Stimulated activated CD4-positive, alpha-beta T cell treated with anti-CD3 and anti-CD28 coated beads, Interleukin-2, amount 100 ng/mL, for 24 hours (primary cell): ENCODE results near the gene SMYD5.
"Not testable (repeated sequence)": the region's sequence is repeated elsewhere in the genome, so short reads cannot be mapped to it uniquely, and the experiment has no call there.

ENCODE experiments used
- DNase-seq, 2 donors: peaks; one replicate each; pipeline ENCODE4 v3.0.0-alpha.2; 2020

Gene SMYD5

GRCh38 chr2:73214120-73215035 lies at the start of gene SMYD5:
Gene SMYD5, plus strand, starts transcription at chr2:73214245. Its CDS starts 22 bp downstream, at chr2:73214267.
- DNase-seq, result peak; percentile 95

- DNase-seq, result not testable (repeated sequence)
Measured at GRCh38 chr2:73165978-73166377, 48.1 kb upstream of the SMYD5 start.

- not testable (repeated sequence) for DNase-seq
Measured at GRCh38 chr2:73166813-73167212, 47.2 kb upstream of the SMYD5 start.

GRCh38 chr2:73168348-73168747 lies 45.7 kb upstream of the SMYD5 start:
- not testable (repeated sequence) for DNase-seq

- DNase-seq, result not testable (repeated sequence)
Measured at GRCh38 chr2:73170341-73170740, 43.7 kb upstream of the SMYD5 start.

- peak; percentile 62 to 74 for DNase-seq
Measured at GRCh38 chr2:73172963-73173362, 41.1 kb upstream of the SMYD5 start.

GRCh38 chr2:73173781-73174180 lies 40.3 kb upstream of the SMYD5 start:
- no peak for DNase-seq

GRCh38 chr2:73174244-73174643 lies 39.8 kb upstream of the SMYD5 start:
- DNase-seq, result no peak

GRCh38 chr2:73174941-73175662 lies 38.9 kb upstream of the SMYD5 start:
- peak in 1 of 2 donors; percentile 4 for DNase-seq

- DNase-seq, result peak; percentile 72 to 81
Measured at GRCh38 chr2:73175663-73176204, 38.3 kb upstream of the SMYD5 start.

GRCh38 chr2:73176205-73176880 lies 37.7 kb upstream of the SMYD5 start:
- peak in 1 of 2 donors; percentile 22 for DNase-seq

- peak; percentile 93 to 94 for DNase-seq
Measured at GRCh38 chr2:73176881-73177644, 37.0 kb upstream of the SMYD5 start.

GRCh38 chr2:73177645-73178255 lies 36.3 kb upstream of the SMYD5 start:
- no peak for DNase-seq

GRCh38 chr2:73185965-73186364 lies 28.1 kb upstream of the SMYD5 start:
- no peak for DNase-seq

GRCh38 chr2:73187549-73187948 lies 26.5 kb upstream of the SMYD5 start:
- no peak for DNase-seq

GRCh38 chr2:73197579-73197978 lies 16.5 kb upstream of the SMYD5 start:
- no peak for DNase-seq

- not testable (repeated sequence) for DNase-seq
Measured at GRCh38 chr2:73200281-73200680, 13.8 kb upstream of the SMYD5 start.

- peak in 1 of 2 donors; percentile 12 for DNase-seq
Measured at GRCh38 chr2:73202156-73203054, 11.6 kb upstream of the SMYD5 start, which contains the start of gene NOTO. Gene NOTO, plus strand, starts transcription at chr2:73202574. Its CDS starts 93 bp downstream, at chr2:73202667.

GRCh38 chr2:73203055-73203681 lies 10.9 kb upstream of the SMYD5 start:
- peak in 1 of 2 donors; percentile 5 for DNase-seq

- DNase-seq, result no peak
Measured at GRCh38 chr2:73205611-73206010, 8.4 kb upstream of the SMYD5 start.
